Peyer's patch (tissue), 4 donors: ENCODE measurements around the gene TECPR2.

Experiments
- POLR2A ChIP-seq, 2 donors: fragments of 450-650 bp; IDR thresholded peaks; one replicate each; pipeline ENCODE4 v1.5.1; 2017; ENCODE audit warnings: antibody characterized with exemption in 2 of 2, mild to moderate bottlenecking in 2 of 2, moderate library complexity in 2 of 2
- TF ChIP-seq, protein P1 (sequence below), 6 experiments: fragments of 450-650 bp in 4 of 6; fragments of 200-600 bp in 2 of 6; sonication (generic) in 1 of 6; IDR thresholded peaks; one replicate each; pipeline ENCODE4 v1.5.1; 2017 to 2019; ENCODE audit warnings: antibody characterized with exemption in 6 of 6, mild to moderate bottlenecking in 3 of 6, moderate library complexity in 1 of 6

DNA sequence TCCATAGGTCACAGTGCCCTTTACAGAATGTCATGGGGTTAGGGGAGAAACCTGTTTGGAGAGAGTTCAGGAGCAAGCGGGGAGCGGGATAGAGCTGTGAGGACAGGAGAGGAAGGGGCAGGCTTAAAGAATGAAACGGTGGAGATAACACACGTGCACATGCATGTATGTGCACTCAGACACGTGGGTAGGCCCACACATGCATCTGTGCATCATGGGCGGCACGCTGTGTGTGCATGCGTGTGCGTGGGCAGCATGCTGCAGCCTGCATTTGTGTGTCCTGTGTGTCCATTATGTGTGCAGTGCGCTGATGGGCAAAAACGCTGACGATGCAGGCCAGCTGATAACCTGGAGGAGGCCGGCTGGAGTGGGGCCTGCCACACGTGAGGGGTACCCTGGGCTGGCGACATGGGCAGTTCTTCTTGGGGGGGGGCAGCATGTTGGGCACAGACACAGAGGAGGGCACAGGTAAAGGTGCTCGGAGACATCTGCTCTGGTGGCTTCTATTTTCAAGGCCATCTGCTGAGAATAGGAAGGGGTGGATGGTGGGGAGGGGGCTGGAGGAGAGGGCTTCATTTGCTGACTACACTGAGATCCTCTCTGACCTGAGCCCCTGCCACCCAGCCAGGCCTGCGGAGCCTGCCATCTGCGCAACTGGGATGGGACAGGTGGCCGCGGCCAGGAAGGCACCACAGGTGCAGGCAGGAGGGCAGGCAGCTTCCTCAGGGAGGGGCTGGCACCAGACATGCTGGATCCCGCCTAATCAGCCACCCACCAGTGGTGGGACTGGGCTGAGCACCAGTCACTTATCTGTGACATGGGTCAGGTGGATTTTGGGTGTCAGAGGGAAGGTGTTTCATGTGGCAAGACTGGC lies 151.4 kb downstream of the TECPR2 start:
- TF ChIP-seq, protein P1, sequence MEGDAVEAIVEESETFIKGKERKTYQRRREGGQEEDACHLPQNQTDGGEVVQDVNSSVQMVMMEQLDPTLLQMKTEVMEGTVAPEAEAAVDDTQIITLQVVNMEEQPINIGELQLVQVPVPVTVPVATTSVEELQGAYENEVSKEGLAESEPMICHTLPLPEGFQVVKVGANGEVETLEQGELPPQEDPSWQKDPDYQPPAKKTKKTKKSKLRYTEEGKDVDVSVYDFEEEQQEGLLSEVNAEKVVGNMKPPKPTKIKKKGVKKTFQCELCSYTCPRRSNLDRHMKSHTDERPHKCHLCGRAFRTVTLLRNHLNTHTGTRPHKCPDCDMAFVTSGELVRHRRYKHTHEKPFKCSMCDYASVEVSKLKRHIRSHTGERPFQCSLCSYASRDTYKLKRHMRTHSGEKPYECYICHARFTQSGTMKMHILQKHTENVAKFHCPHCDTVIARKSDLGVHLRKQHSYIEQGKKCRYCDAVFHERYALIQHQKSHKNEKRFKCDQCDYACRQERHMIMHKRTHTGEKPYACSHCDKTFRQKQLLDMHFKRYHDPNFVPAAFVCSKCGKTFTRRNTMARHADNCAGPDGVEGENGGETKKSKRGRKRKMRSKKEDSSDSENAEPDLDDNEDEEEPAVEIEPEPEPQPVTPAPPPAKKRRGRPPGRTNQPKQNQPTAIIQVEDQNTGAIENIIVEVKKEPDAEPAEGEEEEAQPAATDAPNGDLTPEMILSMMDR (IDR thresholded peaks at IDR 0.05), result no peak
- TF ChIP-seq POLR2A (IDR thresholded peaks at IDR 0.05), result no peak
